Naive thymus-derived CD8-positive, alpha-beta T cell (primary cell): Measurements from ENCODE around the gene YLPM1. TPM values are rescaled to one million over a fixed set of nuclear protein-coding genes. Genes with fewer than 3 reads are reported as not detected.

Experiments used
- ATAC-seq, 2 donors: fragments of 150-1000 bp; cut with Tn5 transposase in 1 of 2; sonication (Bioruptor Pico), chemical (Tn5 transposase) in 1 of 2; 1 replicate in 1 of 2; 2 replicates in 1 of 2; pipeline ENCODE4 v1.10.0; 2021; ENCODE audit warnings: mild to moderate bottlenecking in 2 of 2, moderate library complexity in 2 of 2
- POLR2A ChIA-PET: fragments of 350-600 bp; sonication (Branson Sonifier 250); formaldehyde crosslinking; loops from one replicate; lab custom pipeline; 2021; ENCODE audit warnings: antibody characterized with exemption; lab: Charles Lee
- DNase-seq, 10 donors: peaks; one replicate each; pipeline versions ENCODE4 v3.0.0 to v3.0.0-alpha.2; 2020 to 2022
- H3K27ac Mint-ChIP-seq, 10 donors: one replicate each; pipeline ENCODE4 v1.8.0; 2020 to 2022; ENCODE audit warnings: mild to moderate bottlenecking in 10 of 10, mixed read lengths in 10 of 10, moderate library complexity in 4 of 10, inconsistent platforms in 1 of 10
- H3K27me3 Mint-ChIP-seq, 5 donors: one replicate each; pipeline ENCODE4 v1.8.0; 2021 to 2022; ENCODE audit warnings: mixed read lengths in 5 of 5
- H3K36me3 Mint-ChIP-seq, 3 donors: one replicate each; pipeline ENCODE4 v1.8.0; 2020 to 2022; ENCODE audit warnings: mixed read lengths in 3 of 3, mild to moderate bottlenecking in 2 of 3, inconsistent platforms in 1 of 3
- H3K4me1 Mint-ChIP-seq, 4 donors: one replicate each; pipeline ENCODE4 v1.8.0; 2021 to 2022; ENCODE audit warnings: mixed read lengths in 4 of 4
- H3K4me3 Mint-ChIP-seq, 10 donors: one replicate each; pipeline ENCODE4 v1.8.0; 2020 to 2022; ENCODE audit warnings: mild to moderate bottlenecking in 10 of 10, mixed read lengths in 10 of 10, moderate library complexity in 6 of 10, inconsistent platforms in 1 of 10
- H3K9me3 Mint-ChIP-seq, 9 donors: one replicate each; pipeline ENCODE4 v1.8.0; 2020 to 2022; ENCODE audit warnings: mixed read lengths in 9 of 9, mild to moderate bottlenecking in 3 of 9, inconsistent platforms in 1 of 9, moderate library complexity in 1 of 9
- polyA plus RNA-seq, 3 donors: library from polyadenylated mRNA; unstranded; fragments of 300-500 nt; fragmentation: Illumina TruSeq; gene quantifications; one replicate each; pipeline ENCODE4 v1.2.3, GENCODE V29; 2021
- total RNA-seq, 8 experiments: library from RNA in 2 of 8; stranded (reverse) in 2 of 8; gene quantifications; one replicate each; pipeline ENCODE4 v1.2.3 and lab custom pipeline; 2021 to 2026

Gene YLPM1
- total and polyA plus RNA-seq, 5 experiments from 2014 or later = 6.5 to 113 (median 23.0) TPM

DNA sequence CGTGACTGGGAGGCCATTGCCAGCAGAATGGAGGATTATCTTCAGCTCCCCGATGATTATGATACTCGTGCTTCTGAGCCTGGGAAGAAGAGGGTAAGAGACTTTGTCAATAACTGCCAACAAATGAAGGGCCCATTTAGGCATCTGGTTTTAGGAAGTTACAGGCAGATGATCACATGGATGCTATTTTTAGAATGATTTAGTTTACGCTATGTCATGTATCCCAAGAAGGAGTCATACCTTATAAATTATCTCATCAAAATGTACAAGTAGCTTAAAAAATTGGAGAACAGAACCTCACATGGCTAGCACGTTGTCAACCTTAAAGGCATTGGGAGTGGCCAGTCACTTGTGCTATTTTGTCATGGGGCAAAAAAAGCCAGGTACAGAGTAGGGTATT lies 66.1 kb downstream of the YLPM1 start:
- peaks cover 15 to 50% (median 27%) of the 10 kb centered on the region in 3 donors for H3K36me3 Mint-ChIP-seq
- H3K9me3 Mint-ChIP-seq = no peaks in the 10 kb centered on the region
- POLR2A ChIA-PET = interaction anchor here (0.8 kb wide), 1 partner anchor 12 kb away, joined by 3 read pairs; no protein-coding TSS in a partner anchor
- H3K4me1 Mint-ChIP-seq = peaks cover 2 to 6% (median 3%) of the 10 kb centered on the region in 4 donors
- no peak for DNase-seq
- H3K4me3 Mint-ChIP-seq = no peak overlapping the region
- H3K27ac Mint-ChIP-seq = no peak overlapping the region
- H3K27me3 Mint-ChIP-seq = no peaks in the 10 kb centered on the region
- no peak for ATAC-seq

DNA sequence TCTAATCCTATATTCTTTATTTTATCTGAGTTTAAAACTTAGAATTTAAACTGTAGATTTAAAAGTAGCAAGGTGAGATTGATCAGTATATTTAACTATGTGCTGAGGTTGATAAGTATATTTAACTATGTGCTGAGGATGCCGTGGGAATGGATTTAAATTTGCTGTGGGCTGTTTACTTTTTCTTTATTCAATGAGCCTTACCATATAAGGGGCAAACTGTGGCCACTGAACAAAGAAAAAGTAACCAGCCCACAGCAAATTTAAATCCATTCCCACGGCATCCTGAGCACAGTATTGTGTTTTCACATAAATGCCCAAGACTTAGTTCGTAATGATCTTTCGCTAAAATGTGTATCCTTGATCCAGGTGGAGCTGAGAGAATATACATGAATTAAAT lies 69.7 kb downstream of the YLPM1 start:
- no peak for ATAC-seq
- POLR2A ChIA-PET = no interaction called here
- no peaks in the 10 kb centered on the region for H3K9me3 Mint-ChIP-seq

DNA sequence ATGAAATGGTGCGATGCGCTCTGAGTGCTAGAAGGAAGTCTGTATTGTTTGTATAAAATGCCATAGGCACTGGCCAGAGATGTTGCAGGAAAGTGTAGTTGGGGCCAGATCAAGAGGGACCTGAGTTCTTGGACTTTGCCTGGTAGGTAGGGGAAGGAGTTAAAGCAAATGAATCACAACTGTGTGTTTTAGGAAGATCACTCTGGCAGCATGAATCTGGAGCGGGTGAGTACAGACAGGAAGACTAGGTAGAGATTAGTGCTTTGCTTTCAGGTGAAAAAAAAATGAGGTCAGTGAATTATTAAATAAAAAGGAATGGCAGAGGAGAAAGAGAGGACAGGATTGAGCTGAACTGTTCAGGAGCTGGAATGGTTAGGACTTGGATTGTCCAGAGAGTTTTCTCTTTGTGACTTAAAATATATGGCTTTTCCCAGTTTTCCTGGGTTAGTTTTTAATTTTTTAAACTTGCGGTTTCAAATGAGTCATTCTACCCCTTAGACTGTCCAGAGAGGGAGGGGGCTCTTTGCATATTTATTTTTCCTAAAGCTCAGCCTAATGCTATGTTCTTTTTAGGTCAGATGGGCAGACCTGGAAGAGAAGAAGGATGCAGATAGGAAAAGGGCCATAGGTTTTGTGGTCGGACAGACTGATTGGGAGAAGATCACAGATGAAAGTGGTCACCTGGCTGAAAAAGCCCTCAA lies 71.7 kb downstream of the YLPM1 start:
- peak overlapping the region in 8 of 10 donors; percentile 11 to 89 (median 32) for H3K4me3 Mint-ChIP-seq
- peak overlapping the region; percentile 77 to 99 (median 96) for H3K27ac Mint-ChIP-seq
- peaks cover 18 to 53% (median 50%) of the 10 kb centered on the region in 4 donors for H3K4me1 Mint-ChIP-seq
- H3K27me3 Mint-ChIP-seq = no peaks in the 10 kb centered on the region
- H3K9me3 Mint-ChIP-seq = no peaks in the 10 kb centered on the region
- H3K36me3 Mint-ChIP-seq = peaks cover 7 to 24% (median 13%) of the 10 kb centered on the region in 3 donors
- no peak for DNase-seq
- POLR2A ChIA-PET = interaction anchor here (0.6 to 1.6 kb wide), 4 partner anchors 15 to 55 kb away, joined by 3 to 6 read pairs (median 4); no protein-coding TSS in a partner anchor
- ATAC-seq = no peak

More for the DNA sequence above, 69.7 kb downstream of the YLPM1 start:
- Mint-ChIP-seq H3K27me3 (no peaks in the 10 kb centered on the region), H3K4me3 (no peak overlapping the region), H3K4me1 (peaks cover 14 to 38% (median 35%) of the 10 kb centered on the region in 4 donors), H3K27ac (peak overlapping the region in 1 of 10 donors; percentile 22), H3K36me3 (peaks cover 15 to 40% (median 24%) of the 10 kb centered on the region in 3 donors)
- DNase-seq = no peak

DNA sequence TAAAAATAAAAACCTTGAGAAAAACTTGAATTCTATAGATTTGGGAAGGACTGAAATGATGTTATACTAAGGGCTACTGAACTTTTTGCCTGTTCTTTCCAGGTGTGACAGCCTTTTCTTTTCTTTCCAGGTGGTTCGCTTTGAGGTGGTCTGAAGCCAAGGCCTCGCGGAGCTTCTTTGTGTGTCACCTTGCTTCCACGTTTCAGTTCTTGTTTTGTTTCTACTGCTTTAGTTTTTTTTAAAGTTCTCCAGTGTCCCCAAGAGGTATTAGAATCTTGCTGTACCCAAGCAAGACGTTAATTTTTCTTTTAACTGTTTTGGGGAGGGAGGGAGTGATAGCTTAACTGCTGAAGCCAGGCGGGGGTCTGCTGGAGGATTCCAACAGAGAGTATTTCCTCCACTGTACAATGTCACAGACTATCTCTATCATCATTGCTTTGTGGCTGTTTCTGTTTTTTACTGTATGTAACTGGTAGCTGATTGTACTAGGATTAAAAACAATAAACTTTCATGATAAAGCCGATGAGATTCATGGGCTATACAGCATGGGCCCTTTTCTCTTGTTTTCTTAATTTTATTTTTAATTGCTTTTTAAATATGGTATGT lies 72.6 kb downstream of the YLPM1 start:
- Mint-ChIP-seq H3K36me3 (peaks cover 0 to 19% (median 5%) of the 10 kb centered on the region in 3 donors), H3K4me3 (peak overlapping the region; percentile 33 to 89 (median 70)), H3K27me3 (no peaks in the 10 kb centered on the region), H3K9me3 (no peaks in the 10 kb centered on the region), H3K27ac (peak overlapping the region; percentile 77 to 99 (median 96)), H3K4me1 (peaks cover 18 to 62% (median 58%) of the 10 kb centered on the region in 4 donors)
- POLR2A ChIA-PET = interaction anchor here (0.6 to 1.6 kb wide), 8 partner anchors 14 to 73 kb away, joined by 3 to 6 read pairs (median 4); partner anchors contain the start of genes PROX2 and YLPM1
- peak; percentile 52 to 68 for ATAC-seq
- DNase-seq = peak in 5 of 10 donors; percentile 5 to 33 (median 26)

GRCh38 chr14:74836251-74836960 lies 73.3 kb downstream of the YLPM1 start:
- H3K36me3 Mint-ChIP-seq = peaks cover 0 to 13% (median 4%) of the 10 kb centered on the region in 3 donors
- H3K4me3 Mint-ChIP-seq = peak overlapping the region; percentile 6 to 89 (median 59)
- H3K27me3 Mint-ChIP-seq = no peaks in the 10 kb centered on the region
- POLR2A ChIA-PET = interaction anchor here (0.7 to 1.6 kb wide), 6 partner anchors 13 to 73 kb away, joined by 3 to 6 read pairs (median 4); partner anchors contain the start of genes PROX2 and YLPM1
- DNase-seq (no peak), ATAC-seq (no peak)
- H3K9me3 Mint-ChIP-seq = no peaks in the 10 kb centered on the region
- peak overlapping the region; percentile 77 to 99 (median 96) for H3K27ac Mint-ChIP-seq
- H3K4me1 Mint-ChIP-seq = peaks cover 21 to 68% (median 64%) of the 10 kb centered on the region in 4 donors

GRCh38 chr14:74838166-74838565 lies 75.0 kb downstream of the YLPM1 start:
- H3K27me3 Mint-ChIP-seq = no peaks in the 10 kb centered on the region
- POLR2A ChIA-PET = interaction anchor here (0.6 to 1.9 kb wide), 8 partner anchors 8 to 130 kb away, joined by 3 to 6 read pairs (median 4); no protein-coding TSS in a partner anchor
- H3K4me3 Mint-ChIP-seq = peak overlapping the region; percentile 33 to 89 (median 82)
- H3K27ac Mint-ChIP-seq = peak overlapping the region; percentile 77 to 99 (median 96)
- ATAC-seq = peak; percentile 63 to 75
- peaks cover 0 to 11% (median 4%) of the 10 kb centered on the region in 3 donors for H3K36me3 Mint-ChIP-seq
- H3K9me3 Mint-ChIP-seq = no peaks in the 10 kb centered on the region
- DNase-seq = peak in 3 of 10 donors; percentile 44 to 55 (median 53)
- H3K4me1 Mint-ChIP-seq = peaks cover 24 to 82% (median 78%) of the 10 kb centered on the region in 4 donors

DNA sequence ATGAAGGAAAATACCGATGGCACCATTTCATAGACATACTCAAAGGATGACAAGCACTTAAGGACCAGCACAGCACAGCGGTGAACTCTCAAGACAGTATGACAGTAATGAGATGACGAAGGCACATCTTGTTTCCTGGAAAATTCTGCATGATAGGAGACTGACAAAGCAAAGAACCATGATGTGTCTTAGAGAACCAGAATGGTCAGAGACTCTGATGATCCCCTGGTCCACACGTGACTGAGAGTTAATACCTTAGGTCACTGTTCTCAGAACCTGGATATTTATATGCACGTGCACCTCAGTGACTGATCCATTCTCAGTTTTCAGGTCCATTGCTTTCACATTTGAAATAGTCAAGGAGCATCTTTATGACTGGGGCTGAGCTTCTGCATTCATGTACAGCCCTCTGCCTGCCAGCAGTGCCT lies 77.5 kb downstream of the YLPM1 start:
- no peaks in the 10 kb centered on the region for H3K27me3 Mint-ChIP-seq
- H3K36me3 Mint-ChIP-seq = peaks cover 0 to 13% (median 4%) of the 10 kb centered on the region in 3 donors
- POLR2A ChIA-PET = interaction anchor here (1.0 to 1.2 kb wide), 3 partner anchors 11 to 39 kb away, joined by 3 read pairs; no protein-coding TSS in a partner anchor
- ATAC-seq = no peak
- no peak for DNase-seq
- peaks cover 22 to 75% (median 72%) of the 10 kb centered on the region in 4 donors for H3K4me1 Mint-ChIP-seq
- H3K27ac Mint-ChIP-seq = peak overlapping the region; percentile 31 to 99 (median 90)
- no peaks in the 10 kb centered on the region for H3K9me3 Mint-ChIP-seq
- no peak overlapping the region for H3K4me3 Mint-ChIP-seq

GRCh38 chr14:74841230-74842207 lies 78.4 kb downstream of the YLPM1 start:
- ATAC-seq (peak; percentile 55 to 58), DNase-seq (peak in 1 of 10 donors; percentile 18)
- H3K9me3 Mint-ChIP-seq = no peaks in the 10 kb centered on the region
- H3K4me3 Mint-ChIP-seq = peak overlapping the region in 9 of 10 donors; percentile 19 to 62 (median 37)
- H3K36me3 Mint-ChIP-seq = peaks cover 0 to 11% (median 2%) of the 10 kb centered on the region in 3 donors
- POLR2A ChIA-PET = interaction anchor here (1.0 to 1.5 kb wide), 3 partner anchors 12 to 38 kb away, joined by 3 read pairs; no protein-coding TSS in a partner anchor
- H3K27me3 Mint-ChIP-seq = no peaks in the 10 kb centered on the region
- H3K4me1 Mint-ChIP-seq = peaks cover 19 to 66% (median 65%) of the 10 kb centered on the region in 4 donors
- H3K27ac Mint-ChIP-seq = peak overlapping the region; percentile 67 to 99 (median 90)

DNA sequence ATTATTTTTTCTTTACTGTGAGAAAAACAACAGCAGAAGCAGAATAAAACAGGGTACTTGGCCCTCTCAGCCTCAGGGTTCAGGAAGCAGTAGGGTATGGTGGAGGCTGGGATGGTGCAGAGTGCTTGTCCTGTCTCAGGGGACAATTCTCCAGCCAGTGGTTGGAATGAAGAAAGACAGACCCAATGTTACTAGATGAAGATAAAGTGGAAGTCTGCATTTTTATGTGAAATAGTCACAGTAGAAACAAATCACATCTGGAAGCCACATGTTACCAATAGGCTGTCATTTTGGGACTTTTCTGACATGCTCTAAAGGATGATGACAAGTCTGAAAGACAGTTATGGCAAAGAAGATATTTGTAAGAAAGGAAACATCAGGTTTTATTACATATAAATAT lies 80.5 kb downstream of the YLPM1 start:
- peak overlapping the region in 6 of 10 donors; percentile 12 to 81 (median 58) for H3K27ac Mint-ChIP-seq
- peaks cover 12 to 45% (median 45%) of the 10 kb centered on the region in 4 donors for H3K4me1 Mint-ChIP-seq
- H3K36me3 Mint-ChIP-seq = peaks cover 0 to 10% (median 0%) of the 10 kb centered on the region in 3 donors

DNA sequence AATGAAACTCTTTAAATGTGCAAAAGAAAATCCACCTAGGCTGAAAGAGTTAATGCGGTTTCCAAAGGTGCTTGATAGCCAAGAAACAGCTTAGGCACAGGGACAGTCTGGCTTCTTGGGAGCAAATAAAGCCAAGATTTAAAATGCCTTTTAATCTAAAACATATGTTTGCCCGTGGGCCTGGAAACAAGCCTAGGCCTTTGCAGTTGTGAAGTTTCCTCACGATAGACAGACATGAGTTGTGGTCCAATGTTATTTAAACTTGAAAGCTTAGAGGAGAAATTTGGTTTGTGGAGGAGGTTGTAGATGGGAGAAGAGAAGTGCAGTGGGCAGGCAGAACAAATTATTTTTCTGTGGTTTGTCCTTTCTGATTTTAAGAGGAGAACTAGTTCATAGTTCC lies 83.1 kb downstream of the YLPM1 start:
- Mint-ChIP-seq H3K4me1 (peaks cover 10 to 27% (median 24%) of the 10 kb centered on the region in 4 donors), H3K9me3 (no peaks in the 10 kb centered on the region), H3K36me3 (peaks cover 0 to 7% (median 0%) of the 10 kb centered on the region in 3 donors), H3K27ac (peak overlapping the region in 2 of 10 donors; percentile 7 to 81), H3K4me3 (no peak overlapping the region), H3K27me3 (no peaks in the 10 kb centered on the region)
- ATAC-seq = no peak
- POLR2A ChIA-PET = interaction anchor here (0.7 to 1.4 kb wide), 2 partner anchors 8 to 12 kb away, joined by 3 to 4 read pairs; no protein-coding TSS in a partner anchor
- DNase-seq = no peak

More for the DNA sequence above, 80.5 kb downstream of the YLPM1 start:
- Mint-ChIP-seq H3K9me3 (no peaks in the 10 kb centered on the region), H3K27me3 (no peaks in the 10 kb centered on the region), H3K4me3 (no peak overlapping the region)
- ATAC-seq = no peak
- no peak for DNase-seq
- POLR2A ChIA-PET = interaction anchor here (1.4 to 1.5 kb wide), 2 partner anchors 11 to 24 kb away, joined by 3 to 4 read pairs; no protein-coding TSS in a partner anchor
